HG02571 (cell line): ENCODE measurements around the gene RBM15B.
"Not testable (repeated sequence)": the region's sequence is repeated elsewhere in the genome, so short reads cannot be mapped to it uniquely, and the experiment has no call there.

ENCODE experiments used
- ATAC-seq: cut with Tn5 transposase; IDR thresholded peaks from one replicate; pipeline ENCODE4 v1.9.1; 2021; ENCODE audit warnings: mild to moderate bottlenecking, moderate library complexity; ENCODE audit not compliant: unreplicated experiment

The RBM15B gene, protein sequence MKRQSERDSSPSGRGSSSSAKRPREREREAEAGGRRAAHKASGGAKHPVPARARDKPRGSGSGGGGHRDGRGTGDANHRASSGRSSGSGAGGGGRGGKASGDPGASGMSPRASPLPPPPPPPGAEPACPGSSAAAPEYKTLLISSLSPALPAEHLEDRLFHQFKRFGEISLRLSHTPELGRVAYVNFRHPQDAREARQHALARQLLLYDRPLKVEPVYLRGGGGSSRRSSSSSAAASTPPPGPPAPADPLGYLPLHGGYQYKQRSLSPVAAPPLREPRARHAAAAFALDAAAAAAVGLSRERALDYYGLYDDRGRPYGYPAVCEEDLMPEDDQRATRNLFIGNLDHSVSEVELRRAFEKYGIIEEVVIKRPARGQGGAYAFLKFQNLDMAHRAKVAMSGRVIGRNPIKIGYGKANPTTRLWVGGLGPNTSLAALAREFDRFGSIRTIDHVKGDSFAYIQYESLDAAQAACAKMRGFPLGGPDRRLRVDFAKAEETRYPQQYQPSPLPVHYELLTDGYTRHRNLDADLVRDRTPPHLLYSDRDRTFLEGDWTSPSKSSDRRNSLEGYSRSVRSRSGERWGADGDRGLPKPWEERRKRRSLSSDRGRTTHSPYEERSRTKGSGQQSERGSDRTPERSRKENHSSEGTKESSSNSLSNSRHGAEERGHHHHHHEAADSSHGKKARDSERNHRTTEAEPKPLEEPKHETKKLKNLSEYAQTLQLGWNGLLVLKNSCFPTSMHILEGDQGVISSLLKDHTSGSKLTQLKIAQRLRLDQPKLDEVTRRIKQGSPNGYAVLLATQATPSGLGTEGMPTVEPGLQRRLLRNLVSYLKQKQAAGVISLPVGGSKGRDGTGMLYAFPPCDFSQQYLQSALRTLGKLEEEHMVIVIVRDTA

DNA sequence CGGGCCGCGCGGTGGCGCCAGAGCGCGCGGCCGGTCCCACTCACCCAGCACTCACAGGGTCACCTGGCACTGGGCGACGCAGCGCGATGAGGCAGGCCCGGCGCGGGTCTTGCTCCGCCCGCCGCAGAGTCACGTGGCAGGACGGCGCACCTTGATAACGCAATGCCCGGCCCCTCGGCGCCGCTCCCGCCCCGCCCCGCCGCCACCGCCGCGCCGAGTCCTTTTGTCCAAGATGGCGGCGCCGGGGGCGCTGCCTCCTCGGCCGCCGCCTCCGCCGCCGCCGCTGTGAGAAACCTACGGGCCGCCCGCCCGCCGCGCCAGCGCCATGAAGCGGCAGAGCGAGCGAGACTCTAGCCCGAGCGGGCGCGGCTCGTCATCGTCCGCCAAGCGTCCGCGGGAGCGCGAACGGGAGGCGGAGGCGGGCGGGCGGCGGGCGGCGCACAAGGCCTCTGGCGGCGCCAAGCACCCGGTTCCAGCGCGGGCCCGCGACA, at the start of gene RBM15B:
Gene RBM15B (plus strand): TSS at position 211 of the 491 bp plus-strand sequence. CDS start 115 bp downstream, at position 326.
- peak; percentile 83 for ATAC-seq

DNA sequence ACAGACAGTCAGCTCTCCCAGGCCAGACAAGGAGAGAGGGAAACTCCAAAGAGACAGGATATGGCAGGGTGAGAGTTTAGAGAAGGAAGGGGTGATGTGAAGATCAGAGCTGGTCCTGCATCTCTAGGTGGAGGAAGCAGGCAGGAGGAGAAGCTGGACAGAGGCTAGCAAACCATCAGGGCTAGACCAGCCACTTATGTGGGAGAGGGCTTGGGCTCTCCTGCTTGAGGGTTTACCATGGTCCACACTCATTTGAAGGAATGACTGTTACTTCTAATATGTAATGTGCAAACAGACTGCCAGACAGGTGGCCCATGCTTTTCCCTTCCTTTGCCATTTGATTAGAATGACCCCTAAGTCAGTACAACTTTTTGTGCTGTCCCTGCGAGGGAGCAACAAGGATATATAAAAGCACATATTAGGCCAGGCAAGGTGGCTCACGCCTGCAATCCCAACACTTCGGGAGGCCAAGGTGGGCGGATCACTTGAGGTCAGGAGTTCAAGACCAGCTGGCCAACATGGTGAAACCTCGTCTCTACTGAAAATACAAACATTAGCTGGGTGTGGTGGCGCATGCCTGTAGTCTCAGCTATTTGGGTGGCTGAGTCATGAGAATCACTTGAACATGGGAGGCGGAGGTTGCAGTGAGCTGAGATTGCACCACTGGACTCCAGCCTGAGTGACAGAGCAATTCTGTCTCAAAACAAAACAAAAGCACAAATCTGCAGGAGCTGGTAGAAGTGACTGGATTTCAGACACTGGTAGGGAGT, 47.0 kb upstream of the RBM15B start:
- no peak for ATAC-seq

- no peak for ATAC-seq
Observed at GRCh38 chr3:51350751-51351150, 40.3 kb upstream of the RBM15B start.

- no peak for ATAC-seq
Observed at GRCh38 chr3:51353131-51353530, 38.0 kb upstream of the RBM15B start.

DNA sequence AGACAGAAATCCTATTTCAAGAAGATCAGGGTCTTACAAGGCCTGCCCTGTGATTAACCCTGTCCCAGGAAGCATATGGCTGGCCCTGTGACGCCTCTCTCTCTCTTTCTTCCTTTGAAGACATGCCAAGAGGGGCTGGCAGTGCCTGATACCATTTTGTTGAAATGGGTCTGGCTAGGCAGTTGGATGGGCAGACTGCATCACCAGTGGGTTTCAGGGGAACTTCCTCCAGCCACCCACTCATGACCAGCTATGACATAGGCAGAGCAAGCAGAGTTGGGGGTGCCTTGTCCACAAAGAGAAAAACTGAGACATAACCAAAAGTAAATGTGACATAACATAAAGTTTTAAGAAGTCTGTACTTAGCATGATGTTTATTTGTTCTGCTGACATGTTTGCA, 37.4 kb upstream of the RBM15B start:
- ATAC-seq: no peak

DNA sequence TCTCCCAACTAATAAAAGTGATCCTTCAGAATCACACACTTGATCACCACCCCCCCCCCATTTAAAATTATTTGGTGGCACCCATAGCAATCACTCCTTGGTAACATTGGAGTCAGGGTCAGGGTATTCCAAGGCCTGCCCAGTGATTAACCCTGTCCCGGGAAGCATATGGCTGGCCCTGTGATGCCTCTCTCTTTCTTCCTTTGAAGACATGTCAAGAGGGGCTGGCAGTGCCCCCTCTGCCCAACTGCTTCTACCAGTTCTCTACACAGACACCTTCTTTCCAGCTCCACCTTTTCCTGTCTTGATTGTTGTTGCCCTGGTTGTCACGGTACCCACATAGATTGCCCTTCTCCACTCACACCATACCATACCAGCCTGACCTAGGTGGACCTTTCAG, 36.9 kb upstream of the RBM15B start:
- ATAC-seq: no peak

- no peak for ATAC-seq
Observed at GRCh38 chr3:51354731-51355615, 36.1 kb upstream of the RBM15B start.

- no peak for ATAC-seq
Observed at GRCh38 chr3:51355891-51356578, 35.0 kb upstream of the RBM15B start.

DNA sequence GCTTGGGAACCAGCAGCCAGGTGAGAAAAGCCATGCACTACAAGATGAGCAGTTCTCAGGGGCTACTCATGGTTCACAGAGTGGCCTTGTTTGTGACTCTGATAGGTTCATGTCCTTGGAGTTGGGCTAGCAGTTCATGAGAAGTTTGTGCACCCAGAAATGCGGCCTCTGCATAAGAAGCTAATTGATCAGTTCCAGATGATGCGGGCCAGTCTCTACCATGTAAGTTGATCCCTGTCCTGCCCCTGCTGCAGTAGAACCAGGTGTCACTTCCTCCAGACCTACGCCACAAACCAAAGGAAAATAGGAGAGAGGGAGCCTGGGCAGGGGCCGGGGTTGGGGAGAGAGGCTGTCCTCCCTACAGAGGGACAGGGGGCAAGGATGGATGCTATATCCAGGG, 33.2 kb upstream of the RBM15B start:
- ATAC-seq: no peak

DNA sequence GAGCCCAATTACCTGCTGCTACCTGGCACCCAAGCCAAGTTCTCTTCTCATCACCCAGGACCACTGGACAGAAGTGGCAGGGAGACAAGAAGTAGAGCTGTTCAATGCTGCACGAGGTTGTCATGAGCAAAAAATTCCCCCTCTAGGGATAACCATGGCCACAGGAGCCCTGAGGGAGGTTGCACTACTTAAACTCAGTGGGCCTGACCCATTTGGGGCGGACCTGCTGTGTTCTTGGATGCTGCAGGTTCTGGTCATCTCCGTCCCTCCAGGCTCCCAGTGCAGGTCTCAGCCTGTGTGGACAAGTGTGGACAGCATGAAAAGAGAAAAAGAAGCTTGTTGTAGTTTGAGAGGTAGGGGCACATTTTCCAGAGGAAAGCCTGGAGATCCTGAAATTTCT, 32.1 kb upstream of the RBM15B start:
- no peak for ATAC-seq

DNA sequence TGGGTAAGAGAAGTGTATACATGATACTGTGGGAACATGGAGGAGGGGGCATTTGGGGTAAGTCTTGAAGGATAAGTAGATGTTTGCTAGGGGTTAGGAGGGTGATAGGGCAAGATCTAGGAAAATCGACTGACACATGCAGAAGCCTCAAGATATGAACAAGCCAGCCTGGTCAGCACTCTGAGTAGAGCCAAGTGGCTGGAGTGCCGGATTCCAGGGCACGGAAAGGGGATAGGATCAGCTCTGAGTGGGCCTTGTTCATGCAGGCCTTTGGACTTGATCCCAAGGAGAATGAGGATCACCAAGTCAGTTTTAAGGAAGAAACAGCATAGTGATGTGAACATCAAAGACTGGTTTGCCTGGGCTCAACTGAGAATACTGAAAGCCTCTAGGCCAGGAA, 30.3 kb upstream of the RBM15B start:
- no peak for ATAC-seq

GRCh38 chr3:51361746-51362145, 29.3 kb upstream of the RBM15B start:
- ATAC-seq: no peak

DNA sequence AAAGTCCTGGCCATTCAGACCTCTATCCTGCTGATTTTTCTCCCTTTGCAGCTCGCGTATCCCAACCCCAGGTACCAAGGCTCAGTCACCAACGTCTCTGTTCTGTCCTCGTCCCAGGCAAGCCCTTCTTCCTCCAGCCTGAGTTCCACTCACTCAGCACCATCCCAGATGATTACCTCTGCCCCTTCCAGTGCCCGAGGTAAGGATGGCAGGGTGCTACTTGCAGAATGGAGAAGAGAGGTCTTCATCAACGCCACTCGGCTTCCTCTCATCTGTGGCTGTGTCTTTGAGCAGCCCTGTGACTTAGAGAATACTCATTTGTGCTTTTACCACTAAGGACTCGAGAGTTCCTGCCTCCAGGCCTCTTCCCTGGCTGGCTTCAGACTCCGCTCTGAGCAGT, 28.6 kb upstream of the RBM15B start:
- no peak for ATAC-seq

- not testable (repeated sequence) for ATAC-seq
Observed at GRCh38 chr3:51368276-51368675, 22.8 kb upstream of the RBM15B start.

DNA sequence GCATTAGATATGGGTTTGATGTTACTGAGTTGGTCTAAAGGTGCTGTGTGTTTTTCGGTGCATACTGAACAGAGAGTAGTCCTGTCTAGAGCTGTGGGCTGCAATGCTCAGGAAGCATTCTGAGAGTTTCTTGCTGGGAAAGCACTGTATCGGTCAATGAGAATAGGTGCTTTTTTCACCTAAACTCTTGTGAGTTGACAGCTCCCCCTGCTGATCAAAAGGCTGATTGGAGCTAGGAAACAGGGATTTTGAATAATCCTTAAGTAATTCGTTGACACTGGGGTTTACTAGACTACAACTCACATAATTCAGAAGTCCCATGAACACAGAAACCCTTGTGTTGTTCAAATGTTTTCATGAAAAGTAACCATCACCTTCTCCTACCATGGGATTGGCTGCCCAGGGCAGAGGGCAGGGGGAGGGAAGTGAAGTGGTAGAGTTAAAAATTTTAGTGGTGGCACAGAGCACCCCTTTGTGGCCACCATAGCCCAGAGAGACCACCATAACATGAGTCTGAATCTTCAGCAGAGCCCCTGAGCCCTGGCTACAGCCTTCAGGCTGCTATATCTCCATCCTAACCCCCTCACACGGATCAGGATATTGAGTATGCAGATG, 19.0 kb upstream of the RBM15B start:
- no peak for ATAC-seq

DNA sequence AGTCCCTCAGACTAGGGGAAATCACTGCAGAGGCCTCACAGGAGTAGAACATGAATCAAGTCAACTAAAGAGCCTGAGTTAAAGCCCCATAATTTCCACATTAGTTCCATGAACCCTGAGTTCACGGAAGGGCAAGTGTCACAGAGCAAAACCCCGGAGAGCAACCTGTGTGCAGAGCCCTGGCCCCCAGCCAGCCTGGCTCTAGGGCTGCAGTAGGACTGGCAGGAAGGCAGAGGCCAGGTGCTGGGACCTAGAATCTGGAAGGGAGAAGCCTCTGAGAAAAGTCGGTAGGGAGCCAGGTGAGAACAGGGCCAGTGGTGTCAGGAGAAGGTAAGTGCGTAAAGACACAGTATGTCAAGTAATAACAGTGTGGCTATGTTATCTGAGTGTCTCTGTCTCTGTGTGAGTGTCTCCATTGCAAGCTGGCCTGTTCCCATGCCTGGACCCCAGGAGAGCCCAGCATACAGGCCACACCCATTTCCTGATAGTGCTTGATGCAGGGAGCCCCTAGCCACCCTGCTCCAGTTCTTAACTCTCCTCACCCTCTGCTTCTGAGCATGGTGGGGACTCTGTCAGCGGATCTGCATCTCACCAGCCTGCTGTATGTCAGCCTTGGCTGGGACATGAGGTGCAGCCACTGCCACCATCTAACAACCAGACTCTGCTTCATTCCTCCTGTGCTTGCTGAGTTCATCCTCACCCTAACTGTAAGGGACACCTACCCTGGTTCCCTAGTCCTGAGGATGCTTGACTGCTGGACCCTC, 17.2 kb upstream of the RBM15B start:
- no peak for ATAC-seq

DNA sequence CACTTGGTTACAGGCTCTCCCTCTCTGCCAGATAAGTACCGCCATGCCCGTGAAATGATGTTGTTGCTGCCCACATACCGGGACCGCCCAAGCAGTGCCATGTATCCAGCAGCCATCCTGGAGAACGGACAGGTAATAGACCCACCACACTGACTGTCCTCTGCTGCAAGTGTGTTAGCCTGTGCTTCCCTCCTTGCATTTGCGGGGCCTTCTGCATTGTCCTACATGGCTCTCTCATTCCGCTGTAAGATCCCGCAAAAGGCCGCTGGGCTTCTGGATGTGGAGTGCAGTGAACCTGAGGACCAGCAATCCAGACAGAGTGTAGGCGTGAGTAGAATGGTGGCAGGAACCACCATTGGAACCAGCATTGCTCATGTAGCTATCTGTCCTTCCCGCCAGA, 16.6 kb upstream of the RBM15B start:
- no peak for ATAC-seq

GRCh38 chr3:51375136-51375535, 15.9 kb upstream of the RBM15B start:
- no peak for ATAC-seq
